Measurements from ENCODE around the gene RBL1.

The RBL1 gene

DNA sequence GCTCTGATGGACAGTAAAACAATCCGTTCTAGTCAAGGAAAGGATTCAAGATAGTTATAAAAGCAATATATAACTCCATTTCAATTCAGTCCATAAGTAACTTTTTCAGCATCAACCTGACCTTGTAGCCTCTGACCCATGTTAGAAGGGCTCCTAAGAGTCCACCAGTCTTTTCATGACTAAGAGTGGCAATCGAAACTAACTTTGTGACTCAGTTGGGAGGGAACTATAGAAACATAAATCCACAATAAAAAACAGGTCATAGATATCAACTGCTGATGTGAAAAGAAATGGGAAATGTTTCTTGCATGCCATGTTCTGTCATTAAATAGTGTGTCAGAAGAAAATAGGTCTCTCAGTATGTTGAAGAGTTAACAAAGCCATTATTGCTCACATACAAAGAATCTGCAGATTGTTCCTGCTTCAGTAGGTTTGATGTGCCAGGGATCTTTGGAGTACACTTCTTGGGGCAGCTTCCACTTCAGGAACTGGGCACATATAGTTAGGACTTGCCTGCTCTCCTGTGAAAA, 16.2 kb upstream of the RBL1 start:
- H3K27ac ChIP-seq (replicated peaks), result no peak overlapping the region
- no peak for DNase-seq (ENCODE audit: low read depth in 1 of 2, low spot score in 1 of 2)
- TF ChIP-seq CTCF (IDR thresholded peaks at IDR 0.05; ENCODE audit: insufficient read depth, low read length) (no peak), SPI1 (IDR thresholded peaks at IDR 0.05; ENCODE audit: borderline replicate concordance, low read depth) (no peak), POLR2AphosphoS5 (IDR thresholded peaks at IDR 0.05; ENCODE audit: low read depth) (no peak), GABPA (IDR thresholded peaks at IDR 0.05; ENCODE audit: low read depth) (no peak), REST (IDR thresholded peaks at IDR 0.05; ENCODE audit: insufficient replicate concordance, low read depth) (no peak)
- H3K4me3 ChIP-seq (replicated peaks; ENCODE audit: insufficient read depth, low read length), result no peak overlapping the region
- H3K27me3 ChIP-seq (ENCODE audit: insufficient read depth, poor library complexity, severe bottlenecking), result no peaks in the 10 kb centered on the region

DNA sequence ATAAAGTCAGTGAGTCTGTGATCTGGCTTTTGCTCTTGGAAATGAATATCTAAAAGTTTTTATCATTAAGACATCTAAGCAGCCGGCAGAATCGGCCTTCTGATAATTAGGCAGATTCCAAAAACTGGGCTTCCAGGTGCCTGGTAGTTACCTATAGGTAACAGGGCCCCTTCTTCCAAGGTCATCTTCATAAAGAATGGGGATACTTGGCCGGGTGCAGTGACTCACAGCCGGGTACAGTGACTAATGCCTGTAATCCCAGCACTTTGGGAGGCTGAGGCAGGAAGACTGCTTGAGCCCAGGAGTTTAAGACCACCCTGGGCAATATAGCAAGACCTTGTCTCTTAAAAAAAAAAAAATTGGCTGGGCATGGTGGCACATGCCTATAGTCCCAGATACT, 12.9 kb upstream of the RBL1 start:
- H3K27me3 ChIP-seq (ENCODE audit: insufficient read depth, poor library complexity, severe bottlenecking), result no peaks in the 10 kb centered on the region
- TF ChIP-seq POLR2AphosphoS5 (IDR thresholded peaks at IDR 0.05; ENCODE audit: low read depth) (no peak), CTCF (IDR thresholded peaks at IDR 0.05; ENCODE audit: insufficient read depth, low read length) (no peak), REST (IDR thresholded peaks at IDR 0.05; ENCODE audit: insufficient replicate concordance, low read depth) (no peak), GABPA (IDR thresholded peaks at IDR 0.05; ENCODE audit: low read depth) (no peak), SPI1 (IDR thresholded peaks at IDR 0.05; ENCODE audit: borderline replicate concordance, low read depth) (no peak)
- DNase-seq (ENCODE audit: low read depth in 1 of 2, low spot score in 1 of 2), result no peak
- H3K27ac ChIP-seq (replicated peaks), result no peak overlapping the region
- no peak overlapping the region for H3K4me3 ChIP-seq (replicated peaks; ENCODE audit: insufficient read depth, low read length)

GRCh38 chr20:37102571-37102970, 6.8 kb upstream of the RBL1 start:
- no peaks in the 10 kb centered on the region for H3K27me3 ChIP-seq (ENCODE audit: insufficient read depth, poor library complexity, severe bottlenecking)
- no peak for DNase-seq (ENCODE audit: low read depth in 1 of 2, low spot score in 1 of 2)
- no peak for TF ChIP-seq CTCF (IDR thresholded peaks at IDR 0.05; ENCODE audit: insufficient read depth, low read length)
- TF ChIP-seq GABPA (IDR thresholded peaks at IDR 0.05; ENCODE audit: low read depth), result no peak
- no peak for TF ChIP-seq SPI1 (IDR thresholded peaks at IDR 0.05; ENCODE audit: borderline replicate concordance, low read depth)
- no peak for TF ChIP-seq REST (IDR thresholded peaks at IDR 0.05; ENCODE audit: insufficient replicate concordance, low read depth)
- no peak for TF ChIP-seq POLR2AphosphoS5 (IDR thresholded peaks at IDR 0.05; ENCODE audit: low read depth)
- no peak overlapping the region for H3K27ac ChIP-seq (replicated peaks)
- no peak overlapping the region for H3K4me3 ChIP-seq (replicated peaks; ENCODE audit: insufficient read depth, low read length)
